Measurements from ENCODE around the gene USP36. TPM values are rescaled to one million over a fixed set of nuclear protein-coding genes. Genes with fewer than 3 reads are reported as not detected.

USP36 gene
- total and polyA plus RNA-seq, 3 experiments from 2014 or later = 43.2 to 122 (median 118) TPM

GRCh38 chr17:78794399-78794798 is 46.2 kb downstream of the USP36 start:
- H3K36me3 Mint-ChIP-seq = peaks cover 23 to 83% (median 40%) of the 10 kb centered on the region in 3 donors
- peak overlapping the region in 5 of 8 donors; percentile 14 to 78 (median 72) for H3K27ac Mint-ChIP-seq
- Histone ChIP-seq H3K4me1 (ENCODE audit: insufficient read depth, low read length) (peaks cover 44% of the 10 kb centered on the region), H3K27me3 (ENCODE audit: insufficient read depth, low read length, poor library complexity, severe bottlenecking) (no peaks in the 10 kb centered on the region), H3K4me3 (ENCODE audit: low read length) (no peak overlapping the region), H3K9me3 (ENCODE audit: low read length) (no peaks in the 10 kb centered on the region), H3K27ac (ENCODE audit: low read depth, low read length) (no peak overlapping the region), H3K36me3 (ENCODE audit: insufficient read depth, low read length) (peaks cover 46% of the 10 kb centered on the region)
- ChIA-PET CTCF (no interaction called here), POLR2A (interaction anchor here (1.2 kb wide), 1 partner anchor 14 kb away, joined by 3 read pairs; no protein-coding TSS in a partner anchor)
- no peak for DNase-seq
- no peak overlapping the region for H3K4me3 Mint-ChIP-seq
- H3K4me1 Mint-ChIP-seq = peaks cover 52 to 65% (median 62%) of the 10 kb centered on the region in 3 donors
- H3K9me3 Mint-ChIP-seq = no peaks in the 10 kb centered on the region
- no peaks in the 10 kb centered on the region for H3K27me3 Mint-ChIP-seq

- Mint-ChIP-seq H3K9me3 (no peaks in the 10 kb centered on the region), H3K36me3 (peaks cover 22 to 79% (median 39%) of the 10 kb centered on the region in 3 donors), H3K27ac (peak overlapping the region; percentile 5 to 86 (median 72)), H3K27me3 (peaks cover 0 to 3% of the 10 kb centered on the region in 2 donors), H3K4me1 (peaks cover 50 to 64% (median 62%) of the 10 kb centered on the region in 3 donors), H3K4me3 (peak overlapping the region in 2 of 7 donors; percentile 12 to 74)
- ChIA-PET CTCF (interaction anchor here (1.2 kb wide), 1 partner anchor 11 kb away, joined by 3 read pairs; no protein-coding TSS in a partner anchor), POLR2A (no interaction called here)
- Histone ChIP-seq H3K27ac (ENCODE audit: low read depth, low read length) (no peak overlapping the region), H3K27me3 (ENCODE audit: insufficient read depth, low read length, poor library complexity, severe bottlenecking) (no peaks in the 10 kb centered on the region), H3K9me3 (ENCODE audit: low read length) (no peaks in the 10 kb centered on the region), H3K4me1 (ENCODE audit: insufficient read depth, low read length) (peaks cover 44% of the 10 kb centered on the region), H3K4me3 (ENCODE audit: low read length) (no peak overlapping the region), H3K36me3 (ENCODE audit: insufficient read depth, low read length) (peaks cover 46% of the 10 kb centered on the region)
- DNase-seq = no peak
Measured at GRCh38 chr17:78793968-78794367, 46.6 kb downstream of the USP36 start.

GRCh38 chr17:78793415-78793814 is 47.2 kb downstream of the USP36 start:
- peaks cover 44% of the 10 kb centered on the region for H3K4me1 ChIP-seq (ENCODE audit: insufficient read depth, low read length)
- no peaks in the 10 kb centered on the region for H3K9me3 Mint-ChIP-seq
- peaks cover 47 to 61% (median 61%) of the 10 kb centered on the region in 3 donors for H3K4me1 Mint-ChIP-seq
- ChIA-PET POLR2A (interaction anchor here (0.6 kb wide), 1 partner anchor 16 kb away, joined by 4 read pairs; no protein-coding TSS in a partner anchor), CTCF (interaction anchor here (1.2 kb wide), 1 partner anchor 12 kb away, joined by 3 read pairs; no protein-coding TSS in a partner anchor)
- H3K27ac ChIP-seq (ENCODE audit: low read depth, low read length) = no peak overlapping the region
- H3K4me3 Mint-ChIP-seq = peak overlapping the region in 2 of 7 donors; percentile 12 to 18
- no peak for DNase-seq
- no peaks in the 10 kb centered on the region for H3K9me3 ChIP-seq (ENCODE audit: low read length)
- H3K36me3 ChIP-seq (ENCODE audit: insufficient read depth, low read length) = peaks cover 43% of the 10 kb centered on the region
- no peaks in the 10 kb centered on the region for H3K27me3 ChIP-seq (ENCODE audit: insufficient read depth, low read length, poor library complexity, severe bottlenecking)
- H3K4me3 ChIP-seq (ENCODE audit: low read length) = no peak overlapping the region
- H3K27me3 Mint-ChIP-seq = peaks cover 0 to 3% of the 10 kb centered on the region in 2 donors
- peaks cover 19 to 74% (median 36%) of the 10 kb centered on the region in 3 donors for H3K36me3 Mint-ChIP-seq
- peak overlapping the region in 7 of 8 donors; percentile 5 to 86 (median 67) for H3K27ac Mint-ChIP-seq

GRCh38 chr17:78791840-78792709 is 48.5 kb downstream of the USP36 start:
- no peak overlapping the region for H3K4me3 ChIP-seq (ENCODE audit: low read length)
- H3K4me1 Mint-ChIP-seq = peaks cover 51 to 65% (median 64%) of the 10 kb centered on the region in 3 donors
- no peaks in the 10 kb centered on the region for H3K9me3 Mint-ChIP-seq
- H3K36me3 Mint-ChIP-seq = peaks cover 19 to 67% (median 29%) of the 10 kb centered on the region in 3 donors
- peaks cover 30% of the 10 kb centered on the region for H3K36me3 ChIP-seq (ENCODE audit: insufficient read depth, low read length)
- no peaks in the 10 kb centered on the region for H3K9me3 ChIP-seq (ENCODE audit: low read length)
- peaks cover 0 to 3% of the 10 kb centered on the region in 2 donors for H3K27me3 Mint-ChIP-seq
- H3K27ac Mint-ChIP-seq = peak overlapping the region; percentile 8 to 91 (median 62)
- ChIA-PET CTCF (no interaction called here), POLR2A (no interaction called here)
- DNase-seq = peak in 1 of 5 donors; percentile 26
- H3K27ac ChIP-seq (ENCODE audit: low read depth, low read length) = no peak overlapping the region
- no peaks in the 10 kb centered on the region for H3K27me3 ChIP-seq (ENCODE audit: insufficient read depth, low read length, poor library complexity, severe bottlenecking)
- H3K4me3 Mint-ChIP-seq = peak overlapping the region in 2 of 7 donors; percentile 23 to 44
- H3K4me1 ChIP-seq (ENCODE audit: insufficient read depth, low read length) = peaks cover 52% of the 10 kb centered on the region

GRCh38 chr17:78790552-78790951 is 50.1 kb downstream of the USP36 start:
- H3K27me3 Mint-ChIP-seq = peaks cover 0 to 3% of the 10 kb centered on the region in 2 donors
- Histone ChIP-seq H3K27me3 (ENCODE audit: insufficient read depth, low read length, poor library complexity, severe bottlenecking) (no peaks in the 10 kb centered on the region), H3K4me3 (ENCODE audit: low read length) (no peak overlapping the region), H3K9me3 (ENCODE audit: low read length) (no peaks in the 10 kb centered on the region), H3K27ac (ENCODE audit: low read depth, low read length) (no peak overlapping the region), H3K36me3 (ENCODE audit: insufficient read depth, low read length) (peaks cover 17% of the 10 kb centered on the region), H3K4me1 (ENCODE audit: insufficient read depth, low read length) (peaks cover 63% of the 10 kb centered on the region)
- peak overlapping the region in 2 of 7 donors; percentile 6 to 12 for H3K4me3 Mint-ChIP-seq
- DNase-seq = no peak
- peaks cover 8 to 51% (median 16%) of the 10 kb centered on the region in 3 donors for H3K36me3 Mint-ChIP-seq
- peaks cover 53 to 69% (median 66%) of the 10 kb centered on the region in 3 donors for H3K4me1 Mint-ChIP-seq
- ChIA-PET POLR2A (interaction anchor here (0.5 to 0.6 kb wide), 2 partner anchors 22 to 61 kb away, joined by 6 to 11 read pairs; no protein-coding TSS in a partner anchor), CTCF (interaction anchor here (0.9 to 1.4 kb wide), 3 partner anchors 9 to 14 kb away, joined by 3 to 7 read pairs (median 3); no protein-coding TSS in a partner anchor)
- H3K9me3 Mint-ChIP-seq = no peaks in the 10 kb centered on the region
- H3K27ac Mint-ChIP-seq = peak overlapping the region in 7 of 8 donors; percentile 50 to 88 (median 68)

- peak overlapping the region; percentile 47 to 93 (median 85) for H3K27ac Mint-ChIP-seq
- Histone ChIP-seq H3K36me3 (ENCODE audit: insufficient read depth, low read length) (peaks cover 14% of the 10 kb centered on the region), H3K9me3 (ENCODE audit: low read length) (no peaks in the 10 kb centered on the region), H3K4me1 (ENCODE audit: insufficient read depth, low read length) (peaks cover 71% of the 10 kb centered on the region), H3K4me3 (ENCODE audit: low read length) (no peak overlapping the region), H3K27ac (ENCODE audit: low read depth, low read length) (no peak overlapping the region), H3K27me3 (ENCODE audit: insufficient read depth, low read length, poor library complexity, severe bottlenecking) (no peaks in the 10 kb centered on the region)
- peaks cover 57 to 77% (median 74%) of the 10 kb centered on the region in 3 donors for H3K4me1 Mint-ChIP-seq
- CTCF ChIA-PET = interaction anchor here (0.9 to 1.4 kb wide), 7 partner anchors 8 to 44 kb away, joined by 3 to 7 read pairs (median 3); partner anchors contain the start of gene CYTH1
- peak overlapping the region in 6 of 7 donors; percentile 27 to 85 (median 60) for H3K4me3 Mint-ChIP-seq
- peaks cover 0 to 3% of the 10 kb centered on the region in 2 donors for H3K27me3 Mint-ChIP-seq
- peak in 3 of 5 donors; percentile 60 to 86 (median 66) for DNase-seq
- H3K9me3 Mint-ChIP-seq = no peaks in the 10 kb centered on the region
- POLR2A ChIA-PET = interaction anchor here (0.6 kb wide), 3 partner anchors 14 to 50 kb away, joined by 3 to 6 read pairs (median 3); no protein-coding TSS in a partner anchor
- peaks cover 8 to 44% (median 16%) of the 10 kb centered on the region in 3 donors for H3K36me3 Mint-ChIP-seq
Measured at GRCh38 chr17:78789663-78790181, 50.9 kb downstream of the USP36 start.

- Histone ChIP-seq H3K27ac (ENCODE audit: low read depth, low read length) (no peak overlapping the region), H3K36me3 (ENCODE audit: insufficient read depth, low read length) (peaks cover 12% of the 10 kb centered on the region), H3K27me3 (ENCODE audit: insufficient read depth, low read length, poor library complexity, severe bottlenecking) (no peaks in the 10 kb centered on the region), H3K4me3 (ENCODE audit: low read length) (peak overlapping the region; percentile 14), H3K4me1 (ENCODE audit: insufficient read depth, low read length) (peaks cover 76% of the 10 kb centered on the region), H3K9me3 (ENCODE audit: low read length) (no peaks in the 10 kb centered on the region)
- DNase-seq = no peak
- Mint-ChIP-seq H3K27me3 (peaks cover 0 to 3% of the 10 kb centered on the region in 2 donors), H3K9me3 (no peaks in the 10 kb centered on the region), H3K36me3 (peaks cover 8 to 39% (median 12%) of the 10 kb centered on the region in 3 donors), H3K27ac (peak overlapping the region; percentile 78 to 93 (median 87)), H3K4me3 (peak overlapping the region in 6 of 7 donors; percentile 27 to 85 (median 60)), H3K4me1 (peaks cover 57 to 76% (median 75%) of the 10 kb centered on the region in 3 donors)
- POLR2A ChIA-PET = interaction anchor here (0.6 kb wide), 2 partner anchors 14 to 36 kb away, joined by 3 to 6 read pairs; no protein-coding TSS in a partner anchor
- CTCF ChIA-PET = interaction anchor here (1.0 to 1.4 kb wide), 5 partner anchors 8 to 43 kb away, joined by 3 to 7 read pairs (median 3); partner anchors contain the start of gene CYTH1
Measured at GRCh38 chr17:78789149-78789662, 51.4 kb downstream of the USP36 start.

All from CD8-positive, alpha-beta memory T cell (primary cell).